Endothelial cell of umbilical vein (primary cell): ENCODE results near the gene CST3. TPM values are rescaled to one million over a fixed set of nuclear protein-coding genes. Genes with fewer than 3 reads are reported as not detected.

ENCODE experiments used
- BruUV-seq: library from RNA; stranded (reverse); fragments of 400-500 nt; replicated peaks from 2 replicates; lab custom pipeline; 2021; lab: Mats Ljungman, UMichigan
- CTCF ChIA-PET: fragments of 300-600, 350-600 bp; sonication (Branson Sonifier 250); formaldehyde crosslinking; loops from one replicate; lab custom pipeline; 2021; ENCODE audit warnings: antibody characterized with exemption, inconsistent platforms; lab: Charles Lee
- POLR2A ChIA-PET: fragments of 300-600, 350-600 bp; sonication (Branson Sonifier 250); formaldehyde crosslinking; loops from one replicate; lab custom pipeline; 2021; ENCODE audit warnings: antibody characterized with exemption, inconsistent platforms; lab: Charles Lee
- DNase-seq: peaks from one replicate; pipeline ENCODE4 v3.0.0-alpha.2; 2011; ENCODE audit warnings: low read depth, low spot score
- FAIRE-seq: peaks from 2 replicates; lab custom pipeline; 2011; peaks lifted over from hg19 to GRCh38; lab: Jason Lieb, UNC
- H2AFZ ChIP-seq: 2 replicates; pipeline ENCODE4 v1.6.0; 2012; ENCODE audit warnings: low read depth, low read length, control low read depth, inconsistent platforms
- H3K27ac ChIP-seq: 2 replicates; pipeline ENCODE4 v1.5.1; 2011; ENCODE audit warnings: low read depth, mild to moderate bottlenecking, control low read depth, low read length, moderate library complexity; ENCODE audit not compliant: insufficient read depth
- H3K27me3 ChIP-seq, 2 experiments: 2 replicates each; pipeline versions ENCODE4 v1.6.0 to v1.6.1; 2011; ENCODE audit warnings: low read length in 2 of 2, mixed read lengths in 1 of 2; ENCODE audit not compliant: control insufficient read depth in 2 of 2, insufficient read depth in 2 of 2
- H3K36me3 ChIP-seq, 2 experiments: 2 replicates in 1 of 2; 3 replicates in 1 of 2; pipeline ENCODE4 v1.5.1; 2011; ENCODE audit warnings: low read length in 2 of 2, mild to moderate bottlenecking in 1 of 2, moderate library complexity in 1 of 2; ENCODE audit not compliant: control insufficient read depth in 2 of 2, insufficient read depth in 2 of 2; ENCODE audit errors: extremely low read depth in 1 of 2
- H3K4me1 ChIP-seq: 3 replicates; pipeline ENCODE4 v1.5.1; 2011; ENCODE audit warnings: mild to moderate bottlenecking, low read length; ENCODE audit not compliant: control insufficient read depth, insufficient read depth; ENCODE audit errors: extremely low read depth
- H3K4me2 ChIP-seq: 2 replicates; pipeline ENCODE4 v1.6.1; 2011; ENCODE audit warnings: low read length, control low read depth, mixed read lengths; ENCODE audit not compliant: insufficient read depth
- H3K4me3 ChIP-seq, 3 experiments: fragments of 200-600 bp in 1 of 3; sonication (generic), shearing (Covaris generic) in 1 of 3; replicated peaks in 1 of 3; 2 replicates each; pipeline ENCODE4 v1.5.1; 2011 to 2016; ENCODE audit warnings: control low read depth in 3 of 3, low read length in 3 of 3, mild to moderate bottlenecking in 2 of 3, inconsistent platforms in 1 of 3, low read depth in 1 of 3, moderate library complexity in 1 of 3; ENCODE audit not compliant: insufficient read depth in 1 of 3
- H3K79me2 ChIP-seq: 2 replicates; pipeline ENCODE4 v1.6.0; 2012; ENCODE audit warnings: low read length, inconsistent platforms; ENCODE audit not compliant: control insufficient read depth, insufficient read depth
- H3K9ac ChIP-seq: replicated peaks from 2 replicates; pipeline ENCODE3; 2011; ENCODE audit warnings: low read length, control low read depth; ENCODE audit not compliant: insufficient read depth; ENCODE audit errors: extremely low read depth
- H3K9me1 ChIP-seq: replicated peaks from 3 replicates; pipeline ENCODE4 v1.6.0; 2011; ENCODE audit warnings: mild to moderate bottlenecking, low read length; ENCODE audit not compliant: control insufficient read depth, insufficient read depth; ENCODE audit errors: extremely low read depth
- H3K9me3 ChIP-seq: replicated peaks from 2 replicates; pipeline ENCODE4 v1.5.1; 2012; ENCODE audit warnings: low read length, inconsistent platforms; ENCODE audit not compliant: control insufficient read depth, insufficient read depth
- H4K20me1 ChIP-seq: replicated peaks from 2 replicates; pipeline ENCODE3; 2011; ENCODE audit warnings: mild to moderate bottlenecking, low read length; ENCODE audit not compliant: control insufficient read depth, insufficient read depth; ENCODE audit errors: extremely low read depth
- CTCF ChIP-seq, 2 donors: IDR thresholded peaks; 1 replicate in 1 of 2; 2 replicates in 1 of 2; pipeline ENCODE4 v1.5.1; 2011; ENCODE audit warnings: low read length in 2 of 2, mild to moderate bottlenecking in 2 of 2, moderate library complexity in 2 of 2, control low read depth in 1 of 2, inconsistent platforms in 1 of 2, low read depth in 1 of 2; ENCODE audit not compliant: insufficient read depth in 1 of 2; ENCODE audit errors: extremely low read depth in 1 of 2
- EZH2 ChIP-seq: IDR thresholded peaks from 2 replicates; pipeline ENCODE4 v1.6.1; 2012; ENCODE audit warnings: borderline replicate concordance, low read depth, mild to moderate bottlenecking, moderate library complexity, low read length, inconsistent platforms; ENCODE audit not compliant: severe bottlenecking
- FOS ChIP-seq: IDR thresholded peaks from 2 replicates; pipeline ENCODE4 v1.6.1; 2011; ENCODE audit warnings: mild to moderate bottlenecking, low read length, moderate library complexity, borderline replicate concordance; ENCODE audit not compliant: insufficient read depth
- GATA2 ChIP-seq: IDR thresholded peaks from 2 replicates; pipeline ENCODE4 v1.7.0; 2011; ENCODE audit warnings: low read depth, mild to moderate bottlenecking, moderate library complexity, mixed read lengths, low read length; ENCODE audit not compliant: insufficient read length, insufficient read depth
- JUN ChIP-seq: IDR thresholded peaks from 2 replicates; pipeline ENCODE4 v1.6.1; 2011; ENCODE audit warnings: borderline replicate concordance, low read depth; ENCODE audit not compliant: insufficient read length, insufficient read depth
- MAX ChIP-seq: IDR thresholded peaks from 2 replicates; pipeline ENCODE4 v1.6.1; 2011; ENCODE audit not compliant: insufficient read depth, insufficient read length
- MYC ChIP-seq: IDR thresholded peaks from one replicate; pipeline ENCODE4 v1.6.1; 2011; ENCODE audit warnings: mild to moderate bottlenecking, low read depth, low read length
- POLR2A ChIP-seq: IDR thresholded peaks from 2 replicates; pipeline ENCODE4 v1.6.1; 2012; ENCODE audit warnings: low read depth, mild to moderate bottlenecking, control low read depth, low read length
- POLR2AphosphoS5 ChIP-seq: IDR thresholded peaks from 2 replicates; pipeline ENCODE4 v1.6.1; 2012; ENCODE audit warnings: low read depth, mild to moderate bottlenecking, control low read depth, low read length, moderate library complexity; ENCODE audit not compliant: insufficient read depth
- dilution Hi-C: fragments of 300-500 bp; cut with MboI; formaldehyde crosslinking; loops from one replicate; pipeline ENCODE4 v1.15.0; 2019; ENCODE audit warnings: low sequenced_read_pairs; ENCODE audit not compliant: extremely low pct_ligation_motif_present
- intact Hi-C: fragments of 100-400 bp; cut with micrococcal nuclease; formaldehyde crosslinking; loops from one replicate; pipeline ENCODE4 v1.10.0; 2022
- polyA plus RNA-seq, 4 experiments: library from polyadenylated mRNA; depleted of rRNA in 3 of 4; stranded (reverse) in 3 of 4; unstranded in 1 of 4; fragments of >200 nt; gene quantifications; 2 replicates each; pipeline versions ENCODE4 v1.2.1 to v1.2.3, GENCODE V29; 2011 to 2012; ENCODE audit warnings: missing spikeins in 1 of 4
- total RNA-seq: library from RNA; stranded (reverse); gene quantifications from 2 replicates; pipeline ENCODE4 v1.2.3, GENCODE V29; 2021

The CST3 gene
- total and polyA plus RNA-seq, 2 donors (not counting 3 experiments of a cell fraction or from before 2014, with no cell fraction given), result 251 to 479 TPM

DNA sequence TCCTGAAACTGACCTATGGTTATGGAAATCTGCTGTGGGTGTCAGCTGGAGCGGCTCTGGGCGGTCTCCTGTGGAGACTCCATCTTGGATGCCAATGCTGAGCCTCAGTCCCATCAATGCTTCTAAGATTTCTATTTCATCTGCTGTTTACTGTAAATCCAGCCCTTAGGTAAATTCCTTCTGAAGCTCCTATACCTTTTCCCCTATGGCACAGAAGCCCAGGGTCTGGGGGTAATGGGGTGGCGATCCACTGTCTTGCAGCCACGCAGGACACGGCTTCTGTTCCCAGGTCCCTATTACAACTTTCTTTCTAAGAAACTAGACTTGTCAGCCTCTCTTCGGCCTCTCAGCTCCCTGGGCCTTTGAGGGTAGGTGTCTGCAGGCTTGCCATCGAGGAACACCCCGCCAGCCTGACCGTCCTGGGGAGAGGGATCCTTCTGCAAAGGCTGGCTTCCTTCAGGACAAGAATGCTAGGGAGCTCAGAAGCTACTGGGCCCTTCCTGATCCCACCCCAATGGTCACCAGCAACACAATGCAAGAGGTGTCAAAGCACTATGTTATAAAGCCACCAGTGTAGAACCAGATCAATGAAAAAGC, 6.4 kb downstream of the CST3 start:
- CTCF ChIA-PET, result no interaction called here
- DNase-seq, result no peak
- no peak overlapping the region for H2AFZ ChIP-seq
- H3K9ac ChIP-seq, result no peak overlapping the region
- H3K4me2 ChIP-seq, result no peak overlapping the region
- no peaks in the 10 kb centered on the region for H4K20me1 ChIP-seq
- H3K9me3 ChIP-seq, result no peaks in the 10 kb centered on the region
- no peaks in the 10 kb centered on the region for H3K27me3 ChIP-seq
- H3K9me1 ChIP-seq, result no peaks in the 10 kb centered on the region
- FAIRE-seq, result no peak
- H3K27ac ChIP-seq, result no peak overlapping the region
- H3K4me3 ChIP-seq, result no peak overlapping the region
- TF ChIP-seq MAX (no peak), MYC (no peak), GATA2 (no peak), EZH2 (no peak), CTCF (IDR thresholded peaks at IDR 0.05; ENCODE audit: extremely low read depth in 1 of 2, insufficient read depth in 1 of 2, low read depth in 1 of 2, low read length in 2 of 2) (no peak), POLR2AphosphoS5 (no peak), POLR2A (no peak), FOS (no peak), JUN (no peak)
- BruUV-seq, result no TSS peak
- H3K4me1 ChIP-seq, result peaks cover 28% of the 10 kb centered on the region
- H3K36me3 ChIP-seq, result peaks cover 0 to 15% of the 10 kb centered on the region in 2 experiments
- POLR2A ChIA-PET, result no interaction called here
- dilution Hi-C loops (no loop called here), intact Hi-C loops (no loop called here)
- peaks cover 17% of the 10 kb centered on the region for H3K79me2 ChIP-seq
